Liver (tissue), 3 donors: ENCODE measurements around the gene TAP2.

Source experiments
- EGR1 ChIP-seq, 2 donors: IDR thresholded peaks; 2 replicates each; pipeline ENCODE4 v1.6.1; 2016 to 2018; ENCODE audit warnings: antibody characterized with exemption in 2 of 2, low read depth in 2 of 2
- GABPA ChIP-seq, 2 donors: IDR thresholded peaks in 1 of 2; conservative IDR thresholded peaks in 1 of 2; 2 replicates each; pipeline ENCODE4 v1.6.1; 2016; ENCODE audit warnings: antibody characterized with exemption in 2 of 2, mild to moderate bottlenecking in 1 of 2, moderate library complexity in 1 of 2
- HNF4A ChIP-seq, 2 donors: conservative IDR thresholded peaks; 2 replicates each; pipeline ENCODE4 v1.6.1; 2016; ENCODE audit warnings: antibody characterized with exemption in 2 of 2, mild to moderate bottlenecking in 2 of 2
- RAD21 ChIP-seq, 2 donors: IDR thresholded peaks; 2 replicates each; pipeline ENCODE4 v1.6.1; 2016; ENCODE audit warnings: antibody characterized with exemption in 2 of 2, mild to moderate bottlenecking in 2 of 2
- SP1 ChIP-seq: IDR thresholded peaks from 2 replicates; pipeline ENCODE4 v1.6.1; 2018; ENCODE audit warnings: antibody characterized with exemption, mild to moderate bottlenecking
- TAF1 ChIP-seq: conservative IDR thresholded peaks from 2 replicates; pipeline ENCODE4 v1.6.1; 2016; ENCODE audit warnings: antibody characterized with exemption, mild to moderate bottlenecking
- YY1 ChIP-seq: IDR thresholded peaks from 2 replicates; pipeline ENCODE4 v1.6.1; 2016; ENCODE audit warnings: antibody characterized with exemption, mild to moderate bottlenecking
- TF ChIP-seq, protein P1 (sequence below): fragments of 150-350 bp; IDR thresholded peaks from 2 replicates; pipeline ENCODE4 v1.5.1; 2017; ENCODE audit warnings: improper control_type of control experiment, low read depth, low read length; ENCODE audit not compliant: missing input control
- TF ChIP-seq, protein P2 (sequence below): IDR thresholded peaks from 2 replicates; pipeline ENCODE4 v1.6.1; 2016; ENCODE audit warnings: antibody characterized with exemption
- donor health status: healthy.
- donor health status: healthy.

DNA sequence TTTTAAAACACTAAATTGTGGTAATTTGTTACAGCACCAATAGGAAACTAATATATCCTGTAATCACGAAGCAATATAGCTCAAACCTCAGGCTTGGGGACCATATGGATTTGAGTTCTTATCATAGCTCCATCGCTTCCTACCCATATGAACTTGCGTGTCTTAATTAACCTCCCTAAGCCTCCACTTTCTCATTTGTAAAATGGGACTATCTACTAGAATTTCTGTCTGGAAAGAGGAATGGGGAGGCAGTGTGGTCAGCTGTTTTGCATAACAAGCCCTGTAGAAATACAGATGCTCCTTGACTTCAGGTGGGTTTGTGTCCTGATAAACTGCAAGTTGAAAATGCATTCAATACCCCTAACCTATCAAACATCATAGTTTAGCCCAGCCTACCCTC lies 38.8 kb downstream of the TAP2 start:
- TF ChIP-seq, protein P1, sequence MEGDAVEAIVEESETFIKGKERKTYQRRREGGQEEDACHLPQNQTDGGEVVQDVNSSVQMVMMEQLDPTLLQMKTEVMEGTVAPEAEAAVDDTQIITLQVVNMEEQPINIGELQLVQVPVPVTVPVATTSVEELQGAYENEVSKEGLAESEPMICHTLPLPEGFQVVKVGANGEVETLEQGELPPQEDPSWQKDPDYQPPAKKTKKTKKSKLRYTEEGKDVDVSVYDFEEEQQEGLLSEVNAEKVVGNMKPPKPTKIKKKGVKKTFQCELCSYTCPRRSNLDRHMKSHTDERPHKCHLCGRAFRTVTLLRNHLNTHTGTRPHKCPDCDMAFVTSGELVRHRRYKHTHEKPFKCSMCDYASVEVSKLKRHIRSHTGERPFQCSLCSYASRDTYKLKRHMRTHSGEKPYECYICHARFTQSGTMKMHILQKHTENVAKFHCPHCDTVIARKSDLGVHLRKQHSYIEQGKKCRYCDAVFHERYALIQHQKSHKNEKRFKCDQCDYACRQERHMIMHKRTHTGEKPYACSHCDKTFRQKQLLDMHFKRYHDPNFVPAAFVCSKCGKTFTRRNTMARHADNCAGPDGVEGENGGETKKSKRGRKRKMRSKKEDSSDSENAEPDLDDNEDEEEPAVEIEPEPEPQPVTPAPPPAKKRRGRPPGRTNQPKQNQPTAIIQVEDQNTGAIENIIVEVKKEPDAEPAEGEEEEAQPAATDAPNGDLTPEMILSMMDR: no peak
- TF ChIP-seq SP1: no peak
- TF ChIP-seq HNF4A (conservative IDR thresholded peaks at IDR 0.05): no peak
- TF ChIP-seq EGR1 (IDR thresholded peaks at IDR 0.05; ENCODE audit: low read depth in 2 of 2): no peak
- no peak for TF ChIP-seq TAF1
- no peak for TF ChIP-seq RAD21 (IDR thresholded peaks at IDR 0.05)
- no peak for TF ChIP-seq GABPA (IDR thresholded peaks at IDR 0.05 in 1 of 2, conservative IDR thresholded peaks at IDR 0.05 in 1 of 2)
- no peak for TF ChIP-seq YY1
- TF ChIP-seq, protein P2, sequence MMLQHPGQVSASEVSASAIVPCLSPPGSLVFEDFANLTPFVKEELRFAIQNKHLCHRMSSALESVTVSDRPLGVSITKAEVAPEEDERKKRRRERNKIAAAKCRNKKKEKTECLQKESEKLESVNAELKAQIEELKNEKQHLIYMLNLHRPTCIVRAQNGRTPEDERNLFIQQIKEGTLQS: no peak
